HG03460 (cell line): ENCODE measurements around the gene CDH13.

ENCODE experiments used
- ATAC-seq: cut with Tn5 transposase; IDR thresholded peaks from one replicate; pipeline ENCODE4 v1.9.1; 2021; ENCODE audit not compliant: unreplicated experiment

Gene CDH13

DNA sequence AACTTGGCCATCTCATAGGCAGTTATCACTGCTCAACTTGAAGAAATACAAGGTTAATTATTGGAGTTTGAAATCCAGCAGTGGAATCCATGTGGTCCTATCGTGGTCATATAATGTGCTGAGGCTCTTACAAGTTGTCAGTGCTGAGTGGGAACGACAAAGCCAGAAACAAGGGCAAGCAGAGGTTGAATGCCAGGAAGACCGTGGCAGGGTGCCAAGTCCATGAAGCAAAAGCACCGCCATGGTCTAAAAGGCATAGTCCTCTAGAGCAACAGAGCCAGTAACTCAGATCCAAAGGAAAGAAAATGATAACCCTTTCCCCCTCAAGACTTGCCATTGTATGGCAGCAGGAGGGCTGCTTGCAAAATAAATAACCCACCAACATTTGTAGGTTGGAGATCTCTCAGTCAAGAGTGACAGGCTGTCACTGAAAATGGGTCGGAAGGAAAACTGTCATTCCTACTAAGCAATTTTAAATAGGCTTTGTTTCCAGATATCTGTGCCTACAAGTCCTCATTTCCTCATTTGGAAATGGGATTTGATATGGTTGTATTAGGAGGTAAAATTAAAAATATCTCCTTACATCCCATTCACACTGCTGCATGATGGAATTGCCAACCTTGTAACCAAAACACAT lies 1144.7 kb downstream of the CDH13 start:
- ATAC-seq = no peak

DNA sequence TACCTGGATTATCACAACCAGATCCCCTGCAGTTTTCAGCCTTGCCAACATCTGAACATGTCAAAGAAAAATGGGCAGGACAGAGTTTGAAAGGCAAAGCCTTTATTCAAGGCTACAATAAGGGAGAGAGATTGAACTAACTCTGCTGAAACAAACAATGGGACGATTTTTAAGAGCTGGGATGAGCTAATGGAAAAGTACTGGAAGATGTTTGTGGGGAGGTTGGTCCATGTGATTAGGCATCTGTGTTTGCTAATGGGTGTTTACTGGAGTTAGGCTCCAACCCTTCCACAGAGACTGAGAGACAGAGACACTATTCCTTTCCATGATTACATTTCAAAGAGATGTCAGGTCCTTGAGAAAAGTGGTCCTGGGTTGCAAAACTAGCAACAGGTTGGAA lies 1146.0 kb downstream of the CDH13 start:
- no peak for ATAC-seq

DNA sequence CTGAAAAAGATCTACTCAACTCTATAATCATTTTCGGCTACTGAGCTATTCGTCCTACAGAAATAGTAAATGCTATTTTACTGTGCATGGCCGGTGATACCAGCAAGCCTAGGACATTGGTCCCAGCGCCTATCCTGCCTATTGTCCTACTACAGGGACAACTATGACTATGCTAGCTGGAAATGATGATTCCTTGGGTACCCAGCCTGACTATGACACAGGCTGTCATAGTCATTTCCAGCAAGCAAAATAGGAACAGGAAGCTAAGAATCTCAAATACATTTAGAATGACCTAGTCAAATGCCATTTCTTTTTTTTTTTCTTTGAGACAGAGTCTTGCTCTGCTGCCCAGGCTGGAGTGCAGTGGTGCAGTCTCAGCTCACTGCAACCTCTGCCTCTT lies 1147.3 kb downstream of the CDH13 start:
- ATAC-seq = no peak

DNA sequence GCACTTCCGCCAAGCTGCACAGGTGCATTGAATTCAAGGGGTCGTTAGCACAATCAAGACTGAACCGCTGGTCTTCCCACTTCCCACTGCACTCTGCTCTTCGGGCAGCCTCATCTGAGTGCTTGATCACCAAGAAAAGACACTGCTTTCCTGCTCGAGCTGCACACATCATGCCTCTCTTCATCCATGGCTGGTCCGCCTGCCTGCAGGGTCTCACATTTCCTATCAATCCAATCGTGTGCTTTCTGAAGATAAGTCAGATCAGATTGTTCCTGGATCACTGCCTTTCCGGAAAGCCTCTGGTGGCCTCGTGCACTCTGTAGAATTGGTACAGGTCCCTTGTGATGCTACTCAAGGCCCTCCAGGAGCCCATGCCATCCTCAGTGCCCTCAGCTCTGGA lies 1150.2 kb downstream of the CDH13 start:
- ATAC-seq = no peak

DNA sequence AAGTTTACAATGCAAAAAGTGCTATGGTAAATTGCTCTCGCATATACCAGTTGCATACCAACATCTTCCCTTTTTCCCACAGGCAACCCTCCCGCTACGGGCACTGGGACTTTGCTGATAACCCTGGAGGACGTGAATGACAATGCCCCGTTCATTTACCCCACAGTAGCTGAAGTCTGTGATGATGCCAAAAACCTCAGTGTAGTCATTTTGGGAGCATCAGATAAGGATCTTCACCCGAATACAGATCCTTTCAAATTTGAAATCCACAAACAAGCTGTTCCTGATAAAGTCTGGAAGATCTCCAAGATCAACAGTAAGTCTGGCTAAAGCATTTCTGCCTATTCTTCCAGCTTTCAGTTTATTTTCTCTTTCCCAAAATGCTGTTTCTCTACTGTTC lies 1153.1 kb downstream of the CDH13 start:
- no peak for ATAC-seq

DNA sequence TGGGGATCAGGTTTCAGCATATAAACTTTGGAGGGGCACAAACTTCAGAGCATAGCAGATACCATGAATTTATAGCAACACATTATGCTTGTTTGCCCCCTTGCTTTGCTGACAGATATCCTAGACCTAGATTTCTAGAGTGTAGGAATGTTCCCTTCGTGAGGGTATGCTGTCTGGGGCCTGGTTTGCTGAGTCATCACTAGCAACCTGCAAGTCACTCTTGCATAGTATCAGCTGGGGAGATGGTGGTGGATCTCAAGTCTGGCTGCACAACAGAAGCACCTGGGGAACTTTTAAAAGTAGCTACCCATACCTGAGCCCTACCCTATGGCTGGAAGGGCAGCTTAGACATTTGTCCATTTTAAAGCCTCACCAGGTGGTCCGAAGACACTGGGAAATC lies 1158.7 kb downstream of the CDH13 start:
- no peak for ATAC-seq

DNA sequence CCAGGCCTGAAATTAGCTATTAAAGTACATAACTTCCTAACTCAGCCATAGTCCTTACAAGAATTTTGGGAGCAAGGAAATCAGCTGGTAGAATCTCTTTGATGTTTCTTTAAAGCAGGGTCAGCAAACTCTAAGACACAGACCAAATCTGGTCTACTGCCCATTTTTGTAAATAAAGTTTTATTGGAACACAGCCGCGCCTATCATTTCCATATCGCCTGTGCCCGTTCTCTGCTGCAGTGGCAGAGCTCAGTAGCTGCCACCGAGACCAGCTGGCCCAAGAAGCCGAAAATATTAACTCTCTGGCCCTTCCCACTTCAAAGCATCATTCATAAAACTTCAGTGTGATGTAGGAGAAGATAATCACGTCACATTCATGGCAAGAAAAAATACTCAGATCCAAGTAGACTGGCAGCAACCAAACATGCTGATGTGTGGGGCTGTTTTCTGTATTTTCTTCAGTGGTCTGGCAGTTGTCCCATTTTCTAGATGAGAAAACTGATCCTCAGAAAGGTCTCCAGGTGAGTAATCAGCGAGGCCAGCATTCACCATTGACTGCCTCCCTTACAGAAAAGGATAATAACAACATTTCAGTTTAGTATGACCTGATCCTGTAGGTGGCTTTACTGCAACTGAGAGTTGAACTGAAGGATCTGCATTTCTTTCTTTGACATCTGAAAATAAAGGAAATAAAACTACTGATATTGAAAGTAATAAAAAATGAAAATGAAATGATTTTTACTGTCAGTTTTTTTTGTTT lies 1163.1 kb downstream of the CDH13 start:
- no peak for ATAC-seq

DNA sequence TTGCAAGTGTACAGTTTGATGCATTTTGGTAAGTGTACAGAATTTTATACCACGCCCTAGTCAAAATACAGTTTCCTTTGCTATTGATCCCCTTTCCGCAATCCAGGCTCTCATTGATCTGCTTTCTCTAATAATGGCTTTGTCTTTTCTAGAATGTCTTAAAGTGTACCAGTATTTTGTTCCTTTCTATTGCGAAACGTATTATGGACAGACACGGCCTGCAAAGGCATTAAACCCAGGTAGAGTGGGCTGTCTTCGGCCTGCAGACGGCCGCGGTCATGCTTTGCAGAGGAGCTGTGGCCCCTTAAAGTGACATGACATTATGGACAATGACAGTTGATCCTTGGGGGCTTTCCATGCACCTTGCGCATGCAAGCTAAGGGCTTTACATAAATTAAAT lies 1165.1 kb downstream of the CDH13 start:
- no peak for ATAC-seq

DNA sequence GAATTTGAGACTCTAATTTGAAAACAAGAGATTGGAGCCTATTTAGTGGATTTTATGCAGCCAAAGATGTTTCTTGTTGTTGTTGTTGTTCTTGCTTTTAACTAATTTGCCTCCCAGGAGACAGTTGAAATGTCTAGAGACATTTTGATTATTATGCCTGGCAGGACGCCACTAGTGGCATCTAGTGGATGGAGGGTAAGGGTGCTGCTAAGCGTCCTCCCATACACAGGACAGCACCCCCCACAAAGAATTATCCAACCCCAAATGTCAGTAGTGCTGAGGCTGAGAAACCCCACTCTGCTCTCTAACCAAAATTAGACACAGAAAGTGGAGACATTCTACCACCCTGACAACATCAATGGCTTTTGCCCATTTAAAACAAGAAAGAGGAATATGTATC lies 1165.6 kb downstream of the CDH13 start:
- no peak for ATAC-seq

DNA sequence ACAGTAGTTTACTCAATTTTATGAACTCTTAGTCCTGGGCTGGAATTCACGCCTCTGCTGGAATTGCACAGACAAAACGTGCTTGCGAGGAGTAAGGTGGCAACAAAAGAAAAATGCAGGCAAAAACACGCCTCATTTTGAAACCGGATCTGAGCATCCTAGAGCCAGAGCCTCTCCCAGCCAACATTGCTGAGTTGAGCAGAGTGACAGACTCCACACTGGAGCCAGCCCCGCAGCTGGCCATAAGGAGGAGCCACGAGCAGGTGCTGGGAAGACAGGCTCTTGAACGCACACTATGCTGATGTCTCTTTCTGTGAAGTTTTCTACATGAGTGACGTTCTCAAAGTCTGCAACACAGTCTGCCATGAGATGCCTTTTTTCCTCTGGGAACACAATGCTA lies 1166.4 kb downstream of the CDH13 start:
- ATAC-seq = no peak

DNA sequence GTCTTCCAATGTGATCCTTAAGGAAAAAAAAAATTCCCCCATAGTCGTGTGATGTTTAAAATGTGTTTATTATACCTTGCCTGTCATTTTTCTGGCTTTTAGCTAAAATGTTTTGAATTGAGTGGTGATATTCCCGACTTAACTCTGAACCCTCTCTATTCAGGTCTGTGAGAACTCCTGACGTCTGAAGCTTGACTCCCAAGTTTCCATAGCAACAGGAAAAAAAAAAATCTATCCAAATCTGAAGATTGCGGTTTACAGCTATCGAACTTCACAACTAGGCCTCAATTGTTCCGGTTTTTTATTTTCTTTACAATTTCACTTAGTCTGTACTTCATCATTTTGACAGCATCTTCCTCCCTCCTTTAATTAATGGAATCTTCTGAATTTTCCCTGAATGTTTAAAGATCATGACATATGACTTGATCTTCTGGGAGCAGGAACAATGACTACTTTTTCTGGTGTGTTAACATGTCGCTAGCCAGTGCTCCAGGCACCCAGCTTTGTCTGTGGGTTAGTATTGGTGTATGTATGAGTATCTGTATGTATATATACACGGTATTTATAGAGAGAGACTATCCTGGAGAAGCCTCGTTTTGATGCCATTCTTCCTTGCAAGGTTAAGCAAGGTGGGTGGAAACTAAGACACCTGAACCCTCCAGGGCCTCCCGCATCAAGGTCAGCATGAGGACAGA lies 1168.2 kb downstream of the CDH13 start:
- no peak for ATAC-seq

DNA sequence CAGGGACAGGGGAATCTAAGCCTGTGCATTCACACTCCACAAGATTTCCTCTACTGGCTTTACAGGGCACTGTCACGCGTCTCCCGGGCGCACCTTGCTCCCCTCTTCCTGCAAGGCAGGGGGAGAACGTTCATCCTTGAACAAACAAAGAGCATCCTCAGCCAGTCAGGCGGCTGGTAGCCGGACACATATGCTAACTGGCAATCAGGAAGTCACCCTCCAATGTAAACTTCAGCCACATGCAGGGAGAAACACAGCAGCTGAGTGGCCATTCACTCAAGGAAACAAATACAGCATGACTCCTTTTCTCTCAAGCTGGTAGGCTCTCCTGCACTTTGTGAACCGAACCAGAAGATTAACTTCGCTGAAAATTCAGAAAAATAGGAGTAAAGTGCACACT lies 1170.2 kb downstream of the CDH13 start:
- ATAC-seq = no peak

DNA sequence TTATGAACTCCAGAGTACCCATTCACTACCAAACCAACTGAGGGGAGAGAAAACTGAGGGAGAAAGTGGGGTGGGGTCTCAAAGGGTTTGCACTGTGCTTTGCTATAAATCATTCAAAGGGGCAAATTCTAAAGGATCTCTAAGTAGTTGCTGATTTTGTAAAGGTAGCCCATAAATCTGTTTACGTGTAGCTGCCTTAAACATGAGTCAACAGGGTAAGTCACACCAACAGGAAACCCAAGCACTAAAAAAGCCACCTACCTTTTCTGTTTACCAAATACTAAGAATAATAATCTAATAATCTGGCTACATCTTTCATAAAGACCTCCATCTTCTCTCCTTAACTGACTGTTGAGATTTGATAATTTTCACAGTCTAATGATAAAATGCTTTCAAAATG lies 1172.6 kb downstream of the CDH13 start:
- ATAC-seq = no peak

DNA sequence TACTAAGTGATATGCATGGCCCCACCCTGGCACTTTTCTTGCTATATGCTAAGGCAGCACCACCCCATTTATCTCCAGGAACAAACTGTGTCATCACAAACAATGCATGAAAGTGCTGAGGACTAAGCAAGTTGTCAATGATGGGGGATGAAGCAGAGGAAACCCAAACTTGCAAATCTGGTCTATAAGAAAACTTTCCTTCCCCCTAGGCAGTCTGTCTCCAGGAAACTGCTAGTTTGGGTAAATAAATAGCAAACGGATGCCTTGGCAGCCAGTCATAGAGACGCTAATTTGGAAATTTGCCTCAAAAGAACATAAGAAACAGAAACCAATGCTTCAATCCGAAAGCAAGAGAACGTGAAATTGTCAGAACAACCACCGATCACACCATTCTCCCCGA lies 1175.4 kb downstream of the CDH13 start:
- peak; percentile 48 for ATAC-seq

DNA sequence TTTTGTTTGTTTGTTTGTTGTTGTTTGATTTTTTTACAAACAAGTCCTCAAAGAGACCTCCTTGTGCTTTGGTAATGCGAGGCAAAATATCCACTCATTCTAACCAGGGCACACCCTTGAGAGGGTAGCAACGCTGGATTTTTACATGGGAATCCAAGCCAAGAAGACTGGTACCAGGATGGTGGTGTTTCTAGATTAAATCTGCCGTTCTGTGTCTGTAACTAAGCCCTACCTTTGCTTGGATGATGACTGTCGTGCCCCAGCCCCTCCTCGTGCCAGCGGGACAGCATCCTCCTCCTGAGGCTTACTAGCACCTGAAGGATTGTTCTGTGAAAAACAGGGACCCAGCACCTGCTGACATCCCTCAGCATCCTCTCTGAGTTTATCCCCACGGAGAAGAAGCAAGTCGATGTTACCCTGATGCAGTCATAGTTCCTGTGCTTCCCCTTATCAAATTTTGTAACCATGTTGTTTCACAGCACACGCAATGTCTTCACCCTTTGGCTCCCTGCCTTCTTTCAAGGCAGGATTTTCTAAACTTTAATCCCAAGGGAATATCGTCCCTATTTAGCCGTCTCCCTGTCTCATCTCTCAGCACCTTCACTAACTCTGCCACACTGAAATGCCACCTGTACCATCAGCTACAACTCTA lies 1175.9 kb downstream of the CDH13 start:
- ATAC-seq = no peak

DNA sequence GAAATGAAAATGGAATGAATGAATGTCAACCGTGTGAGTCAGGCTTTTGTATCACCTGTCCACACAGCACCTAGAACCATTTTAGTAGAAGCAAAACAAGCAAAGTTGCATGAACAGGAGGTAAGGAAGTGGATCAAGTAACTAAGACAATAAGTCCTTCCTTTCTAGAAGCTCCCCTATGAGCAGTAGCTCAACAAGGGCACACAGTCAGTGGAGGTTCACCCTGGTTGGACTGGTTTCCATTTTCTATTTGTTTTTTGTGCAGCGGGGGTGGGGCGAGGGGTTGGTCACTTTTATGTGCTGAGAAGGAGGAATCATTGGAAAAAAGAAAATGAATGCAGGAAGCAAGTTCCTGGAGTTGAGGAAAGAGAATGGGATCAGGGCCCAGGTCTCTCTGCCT lies 1177.0 kb downstream of the CDH13 start:
- no peak for ATAC-seq

DNA sequence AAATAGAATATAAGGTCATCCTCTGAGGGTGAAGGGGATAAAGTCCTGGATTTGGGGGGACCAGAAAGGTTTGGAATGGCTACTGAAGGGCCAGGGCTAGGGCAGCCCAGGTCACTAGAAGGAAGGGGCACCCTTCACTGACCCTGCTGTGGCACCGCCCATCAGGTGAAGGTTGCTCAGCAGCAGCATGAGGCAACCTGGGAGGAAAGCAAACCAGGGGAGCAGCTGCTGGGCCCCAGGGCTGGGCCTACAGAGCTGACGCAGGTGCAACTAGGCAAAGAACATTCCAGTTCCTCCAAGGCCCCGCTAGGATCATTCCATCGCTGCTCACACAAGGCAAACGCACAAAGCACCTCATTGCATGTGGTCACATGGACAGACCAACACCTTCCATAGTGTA lies 1177.6 kb downstream of the CDH13 start:
- no peak for ATAC-seq

DNA sequence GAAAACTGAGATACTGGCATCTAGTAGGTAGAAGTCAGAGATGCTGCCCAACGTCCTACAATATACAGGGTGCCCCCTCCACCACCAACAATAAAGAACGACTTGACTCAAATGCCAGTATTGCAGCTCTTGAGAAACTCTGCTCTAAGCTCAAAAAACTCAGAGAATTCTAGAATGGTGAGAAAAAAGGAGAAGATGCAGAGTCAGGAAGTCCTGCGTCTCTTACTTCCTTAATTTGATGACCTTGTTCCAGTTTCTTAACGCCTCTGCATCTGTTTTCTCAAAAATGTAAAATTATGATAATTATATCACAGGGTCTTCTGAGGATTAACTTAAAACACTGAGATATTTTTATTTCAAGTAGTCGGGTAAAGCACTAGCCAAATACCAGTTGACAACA lies 1179.3 kb downstream of the CDH13 start:
- no peak for ATAC-seq

DNA sequence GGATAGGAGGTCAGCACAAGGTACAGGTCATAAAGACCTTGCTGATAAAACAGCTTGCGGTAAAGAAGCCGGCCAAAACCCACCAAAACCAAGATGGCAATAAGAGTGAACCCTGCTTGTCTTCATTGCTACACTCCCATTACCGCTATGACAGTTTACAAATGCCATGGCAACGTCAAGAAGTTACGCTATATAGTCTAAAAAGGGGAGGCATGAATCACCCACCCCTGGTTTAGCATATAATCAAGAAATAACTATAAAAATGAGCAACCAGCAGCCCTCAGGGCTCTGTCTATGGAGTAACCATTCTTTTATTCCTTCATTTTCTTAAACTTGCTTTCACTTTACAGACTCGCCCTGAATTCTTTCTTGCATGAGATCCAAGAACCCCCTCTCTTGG lies 1180.0 kb downstream of the CDH13 start:
- ATAC-seq = no peak

DNA sequence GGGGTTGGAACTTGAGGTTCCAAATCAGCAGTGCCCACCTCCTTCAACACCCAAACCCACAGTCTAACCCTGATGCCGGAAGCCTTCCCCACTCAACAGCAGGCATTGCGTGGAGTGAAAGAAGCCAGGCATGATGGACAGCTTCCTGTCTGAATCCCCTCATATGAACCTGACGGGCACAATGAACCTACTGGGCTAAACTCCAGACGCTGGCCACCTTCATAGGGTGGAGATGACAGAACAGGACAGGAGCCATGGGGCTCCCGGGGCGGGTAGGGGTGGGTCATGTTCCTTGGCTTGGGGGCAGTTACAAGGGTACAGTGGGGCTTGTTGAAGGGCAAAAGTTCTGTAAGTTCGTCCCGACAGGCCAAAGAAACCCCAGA lies 1180.5 kb downstream of the CDH13 start:
- ATAC-seq = peak; percentile 5

DNA sequence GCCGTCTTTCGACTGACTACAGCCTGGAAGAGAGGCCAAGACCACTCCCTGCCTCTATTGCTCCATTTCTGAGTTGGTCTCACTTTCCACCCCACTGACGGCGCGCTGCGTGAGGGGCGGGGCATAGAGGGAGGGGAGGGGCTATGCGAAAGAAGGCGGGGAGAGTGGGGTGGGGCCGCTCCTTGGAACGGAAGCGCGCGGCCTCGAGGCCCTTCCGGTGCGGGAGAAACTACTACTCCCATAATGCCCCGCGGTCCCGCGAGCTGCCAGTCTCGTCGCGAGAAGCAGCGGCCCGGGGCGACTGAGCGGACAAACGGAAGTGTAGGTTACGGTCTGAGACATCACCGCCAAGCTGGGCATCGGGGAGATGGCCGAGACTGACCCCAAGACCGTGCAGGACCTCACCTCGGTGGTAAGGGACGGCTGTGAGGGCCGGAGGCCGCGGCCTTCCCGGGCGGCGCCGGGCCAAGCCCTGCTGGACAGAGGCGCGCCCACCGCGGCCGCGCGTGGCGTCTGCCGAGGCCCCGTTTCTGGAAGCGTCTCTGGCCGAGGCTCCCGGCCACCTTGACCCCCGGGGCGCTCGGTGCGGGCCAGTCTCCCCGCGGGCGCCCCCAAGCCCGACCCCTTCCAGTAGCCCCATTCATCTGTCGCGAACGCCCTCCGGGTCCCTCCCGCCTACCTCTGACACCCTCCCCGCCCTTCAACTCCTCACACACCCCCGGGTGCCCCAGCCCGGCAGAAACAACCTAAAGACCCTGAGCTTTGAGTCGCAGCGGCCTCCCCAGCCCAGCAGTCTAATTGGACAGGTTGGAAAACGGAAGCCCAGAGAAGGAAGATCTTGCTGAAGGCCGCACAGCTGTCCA lies 1181.2 kb downstream of the CDH13 start, which contains the start of gene HSBP1:
HSBP1 (plus strand) TSS at position 269 of the 863 bp plus-strand sequence; CDS start at position 368, 99 bp downstream.
- ATAC-seq = peak; percentile 95
